GM23248 (cell line): ENCODE results near the gene CDKAL1.

Experiments
- EZH2 ChIP-seq: fragments of 200-600 bp; sonication (generic); IDR thresholded peaks from 2 replicates; pipeline ENCODE4 v1.6.1; 2018; ENCODE audit warnings: antibody characterized with exemption, mild to moderate bottlenecking; ENCODE audit not compliant: insufficient read depth, poor library complexity, severe bottlenecking
- EZH2phosphoT487 ChIP-seq: fragments of 200-600 bp; sonication (generic); IDR thresholded peaks from 2 replicates; pipeline ENCODE4 v1.6.1; 2018; ENCODE audit warnings: antibody characterized with exemption, moderate library complexity, mild to moderate bottlenecking, low read depth; ENCODE audit not compliant: insufficient read depth

DNA sequence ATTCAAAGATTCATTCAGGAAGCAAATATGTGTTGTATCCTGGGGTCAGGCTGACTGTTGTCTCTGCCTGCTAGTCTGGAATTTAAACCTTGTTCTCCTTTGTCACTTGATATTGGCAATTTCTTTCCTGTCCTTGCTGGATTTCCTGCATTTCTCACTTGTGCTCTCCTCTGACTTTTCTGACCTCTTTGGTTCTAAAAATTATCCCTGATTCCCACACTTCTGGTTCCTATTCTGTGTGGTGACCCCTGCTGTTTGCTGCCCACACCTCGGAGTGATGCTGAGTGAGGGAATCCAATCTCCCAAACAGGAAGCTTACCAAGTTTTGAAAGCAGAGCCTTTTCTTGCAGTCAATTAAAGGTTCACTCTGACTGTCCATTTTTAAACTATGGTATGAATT lies 345.3 kb downstream of the CDKAL1 start:
- TF ChIP-seq EZH2, result no peak
- no peak for TF ChIP-seq EZH2phosphoT487
